ENCODE data around the gene DDX10.

DNA sequence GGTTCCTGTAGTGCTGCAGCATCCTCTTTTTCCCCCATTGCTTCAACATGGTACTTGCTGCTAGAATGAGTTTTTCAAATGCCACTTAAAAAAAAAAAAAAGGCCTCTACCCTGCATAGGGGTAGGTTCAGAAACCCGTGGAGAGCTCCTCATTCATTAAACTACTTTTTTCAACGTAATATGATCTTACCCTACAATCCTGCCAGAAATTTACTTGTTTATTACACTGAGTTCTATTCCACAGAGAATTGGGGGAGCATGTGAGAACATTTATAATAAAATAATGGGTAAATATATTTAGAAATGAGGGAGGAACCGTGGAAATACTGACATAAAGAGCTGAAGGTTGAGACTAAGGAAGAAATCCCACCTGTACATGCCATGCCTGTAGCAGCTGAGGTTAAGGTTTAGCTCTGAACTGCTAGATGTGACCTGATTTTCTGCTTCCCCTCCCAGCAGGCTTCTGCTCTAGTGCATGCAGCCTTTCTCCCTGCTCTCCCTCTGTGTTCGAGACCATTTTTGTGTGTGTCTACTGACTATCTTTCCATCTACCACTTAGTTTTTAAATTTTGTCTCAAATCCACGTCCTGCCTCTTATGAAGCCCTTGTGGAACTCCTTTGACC lies 225.7 kb downstream of the DDX10 start:
- TF ChIP-seq, protein P1, sequence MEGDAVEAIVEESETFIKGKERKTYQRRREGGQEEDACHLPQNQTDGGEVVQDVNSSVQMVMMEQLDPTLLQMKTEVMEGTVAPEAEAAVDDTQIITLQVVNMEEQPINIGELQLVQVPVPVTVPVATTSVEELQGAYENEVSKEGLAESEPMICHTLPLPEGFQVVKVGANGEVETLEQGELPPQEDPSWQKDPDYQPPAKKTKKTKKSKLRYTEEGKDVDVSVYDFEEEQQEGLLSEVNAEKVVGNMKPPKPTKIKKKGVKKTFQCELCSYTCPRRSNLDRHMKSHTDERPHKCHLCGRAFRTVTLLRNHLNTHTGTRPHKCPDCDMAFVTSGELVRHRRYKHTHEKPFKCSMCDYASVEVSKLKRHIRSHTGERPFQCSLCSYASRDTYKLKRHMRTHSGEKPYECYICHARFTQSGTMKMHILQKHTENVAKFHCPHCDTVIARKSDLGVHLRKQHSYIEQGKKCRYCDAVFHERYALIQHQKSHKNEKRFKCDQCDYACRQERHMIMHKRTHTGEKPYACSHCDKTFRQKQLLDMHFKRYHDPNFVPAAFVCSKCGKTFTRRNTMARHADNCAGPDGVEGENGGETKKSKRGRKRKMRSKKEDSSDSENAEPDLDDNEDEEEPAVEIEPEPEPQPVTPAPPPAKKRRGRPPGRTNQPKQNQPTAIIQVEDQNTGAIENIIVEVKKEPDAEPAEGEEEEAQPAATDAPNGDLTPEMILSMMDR (IDR thresholded peaks at IDR 0.05) = no peak
- no peak for TF ChIP-seq POLR2A (IDR thresholded peaks at IDR 0.05)

Measured in adrenal gland (tissue), 5 donors.